ENCODE results near the gene IL22RA2.

DNA sequence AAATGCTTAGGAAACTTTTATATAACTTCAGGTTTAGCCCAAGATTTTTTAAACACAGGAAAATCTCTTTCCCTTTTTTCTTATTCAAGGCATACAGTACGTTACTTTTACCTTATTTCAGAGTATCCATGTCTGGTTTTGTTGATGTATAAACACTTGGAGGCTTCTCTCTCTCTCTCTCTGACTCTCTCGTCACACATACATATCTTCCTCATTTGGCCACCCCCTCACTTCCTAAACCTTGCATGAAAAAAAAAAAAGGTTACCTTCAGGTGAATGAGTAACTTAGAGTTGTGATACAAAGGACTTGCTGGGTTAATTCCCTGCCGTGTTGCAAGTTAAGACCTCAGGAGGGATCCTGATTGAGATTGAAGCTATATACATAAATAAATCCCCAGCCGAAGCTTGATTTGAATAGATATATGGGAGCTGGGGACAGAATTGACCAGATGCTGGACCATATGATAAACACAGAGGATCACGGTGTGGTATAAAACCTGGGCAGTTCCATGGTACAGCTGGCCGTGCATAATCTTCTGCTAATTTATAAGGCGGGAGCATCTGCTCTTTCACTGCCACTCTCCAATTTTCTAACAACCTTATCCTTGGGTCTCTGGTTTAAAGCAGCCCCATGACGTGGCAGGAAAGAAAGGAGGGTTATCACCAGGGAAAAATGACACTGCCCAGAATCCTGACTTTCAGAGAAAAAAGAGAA lies 73.6 kb downstream of the IL22RA2 start:
- TF ChIP-seq CTCF (IDR thresholded peaks at IDR 0.05) (no peak), POLR2A (IDR thresholded peaks at IDR 0.05) (no peak)
